ENCODE data around the gene SNTB2. TPM values are rescaled to one million over a fixed set of nuclear protein-coding genes. Genes with fewer than 3 reads are reported as not detected.

Gene SNTB2
- total RNA-seq, 4 donors from 2014 or later: 35.8 to 81.6 (median 57.8) TPM

- 0% methylated on average over 23 of the region's 76 CpGs for WGBS
- Histone ChIP-seq H3K27ac (peak overlapping the region; percentile 97), H3K4me1 (peaks cover 59% of the 10 kb centered on the region), H3K36me3 (no peaks in the 10 kb centered on the region), H3K4me3 (peak overlapping the region; percentile 87), H3K27me3 (no peaks in the 10 kb centered on the region), H3K9me3 (no peaks in the 10 kb centered on the region)
- DNase-seq (ENCODE audit: low spot score in 2 of 2): peak; percentile 81 to 84
- TF ChIP-seq, protein P1, sequence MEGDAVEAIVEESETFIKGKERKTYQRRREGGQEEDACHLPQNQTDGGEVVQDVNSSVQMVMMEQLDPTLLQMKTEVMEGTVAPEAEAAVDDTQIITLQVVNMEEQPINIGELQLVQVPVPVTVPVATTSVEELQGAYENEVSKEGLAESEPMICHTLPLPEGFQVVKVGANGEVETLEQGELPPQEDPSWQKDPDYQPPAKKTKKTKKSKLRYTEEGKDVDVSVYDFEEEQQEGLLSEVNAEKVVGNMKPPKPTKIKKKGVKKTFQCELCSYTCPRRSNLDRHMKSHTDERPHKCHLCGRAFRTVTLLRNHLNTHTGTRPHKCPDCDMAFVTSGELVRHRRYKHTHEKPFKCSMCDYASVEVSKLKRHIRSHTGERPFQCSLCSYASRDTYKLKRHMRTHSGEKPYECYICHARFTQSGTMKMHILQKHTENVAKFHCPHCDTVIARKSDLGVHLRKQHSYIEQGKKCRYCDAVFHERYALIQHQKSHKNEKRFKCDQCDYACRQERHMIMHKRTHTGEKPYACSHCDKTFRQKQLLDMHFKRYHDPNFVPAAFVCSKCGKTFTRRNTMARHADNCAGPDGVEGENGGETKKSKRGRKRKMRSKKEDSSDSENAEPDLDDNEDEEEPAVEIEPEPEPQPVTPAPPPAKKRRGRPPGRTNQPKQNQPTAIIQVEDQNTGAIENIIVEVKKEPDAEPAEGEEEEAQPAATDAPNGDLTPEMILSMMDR (IDR thresholded peaks at IDR 0.05): no peak
- TF ChIP-seq POLR2A (IDR thresholded peaks at IDR 0.05) (peak in 1 of 2 donors; percentile 19), POLR2AphosphoS5 (IDR thresholded peaks at IDR 0.05) (no peak), EP300 (IDR thresholded peaks at IDR 0.05) (no peak)
These were observed 677 bp downstream of the SNTB2 start for GRCh38 chr16:69187446-69188235.

DNA sequence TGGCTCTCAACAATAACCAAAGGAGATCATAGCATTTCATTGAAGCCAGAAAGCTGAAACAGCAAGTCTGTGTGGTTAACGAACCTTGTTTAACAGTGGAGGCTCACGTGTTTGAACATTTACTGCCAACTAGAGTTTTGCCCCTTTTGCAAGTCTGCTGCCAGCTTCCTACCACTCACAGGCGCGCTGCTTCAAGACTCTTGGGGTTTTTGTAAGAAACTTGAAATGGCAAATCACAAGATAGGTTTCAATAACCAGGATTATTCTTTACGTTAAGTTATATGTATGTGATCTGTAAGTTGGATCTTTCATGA is 1.2 kb downstream of the SNTB2 start:
- peak overlapping the region; percentile 87 for H3K4me3 ChIP-seq
- H3K9me3 ChIP-seq: no peaks in the 10 kb centered on the region
- peaks cover 54% of the 10 kb centered on the region for H3K4me1 ChIP-seq
- TF ChIP-seq, protein P1 (IDR thresholded peaks at IDR 0.05): no peak
- no peak for TF ChIP-seq EP300 (IDR thresholded peaks at IDR 0.05)
- TF ChIP-seq POLR2A (IDR thresholded peaks at IDR 0.05): no peak
- no peak for TF ChIP-seq POLR2AphosphoS5 (IDR thresholded peaks at IDR 0.05)
- H3K36me3 ChIP-seq: no peaks in the 10 kb centered on the region
- peak overlapping the region; percentile 97 for H3K27ac ChIP-seq
- WGBS: 0% methylated on average over 5 of the region's 5 CpGs
- no peaks in the 10 kb centered on the region for H3K27me3 ChIP-seq
- DNase-seq (ENCODE audit: low spot score in 2 of 2): peak in 1 of 2 donors; percentile 44

DNA sequence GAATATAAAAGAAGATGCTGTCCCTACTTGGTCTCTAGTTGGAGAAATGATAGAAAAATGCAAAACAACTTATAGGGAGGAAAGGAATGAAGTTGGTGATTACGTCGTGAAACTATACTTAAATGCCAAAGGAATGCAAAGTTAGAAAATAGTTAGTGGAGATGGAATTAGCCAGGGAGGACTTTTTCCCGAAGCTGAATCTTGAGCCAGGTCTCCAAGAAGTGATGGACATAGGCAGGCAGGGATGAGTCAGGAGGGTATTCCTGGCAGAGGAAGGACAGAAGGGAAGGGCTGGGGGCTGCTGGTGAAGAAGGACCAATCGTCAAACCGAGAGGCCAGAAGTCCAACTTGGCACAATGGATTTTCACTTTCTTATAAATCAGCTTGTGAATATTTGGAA is 1.8 kb downstream of the SNTB2 start:
- no peaks in the 10 kb centered on the region for H3K36me3 ChIP-seq
- peak overlapping the region; percentile 87 for H3K4me3 ChIP-seq
- 10% methylated on average over 5 of the region's 5 CpGs for WGBS
- DNase-seq (ENCODE audit: low spot score in 2 of 2): peak in 1 of 2 donors; percentile 20
- no peaks in the 10 kb centered on the region for H3K27me3 ChIP-seq
- H3K27ac ChIP-seq: no peak overlapping the region
- TF ChIP-seq POLR2AphosphoS5 (IDR thresholded peaks at IDR 0.05): no peak
- TF ChIP-seq, protein P1 (IDR thresholded peaks at IDR 0.05): no peak
- no peak for TF ChIP-seq POLR2A (IDR thresholded peaks at IDR 0.05)
- no peak for TF ChIP-seq EP300 (IDR thresholded peaks at IDR 0.05)
- no peaks in the 10 kb centered on the region for H3K9me3 ChIP-seq
- peaks cover 49% of the 10 kb centered on the region for H3K4me1 ChIP-seq

DNA sequence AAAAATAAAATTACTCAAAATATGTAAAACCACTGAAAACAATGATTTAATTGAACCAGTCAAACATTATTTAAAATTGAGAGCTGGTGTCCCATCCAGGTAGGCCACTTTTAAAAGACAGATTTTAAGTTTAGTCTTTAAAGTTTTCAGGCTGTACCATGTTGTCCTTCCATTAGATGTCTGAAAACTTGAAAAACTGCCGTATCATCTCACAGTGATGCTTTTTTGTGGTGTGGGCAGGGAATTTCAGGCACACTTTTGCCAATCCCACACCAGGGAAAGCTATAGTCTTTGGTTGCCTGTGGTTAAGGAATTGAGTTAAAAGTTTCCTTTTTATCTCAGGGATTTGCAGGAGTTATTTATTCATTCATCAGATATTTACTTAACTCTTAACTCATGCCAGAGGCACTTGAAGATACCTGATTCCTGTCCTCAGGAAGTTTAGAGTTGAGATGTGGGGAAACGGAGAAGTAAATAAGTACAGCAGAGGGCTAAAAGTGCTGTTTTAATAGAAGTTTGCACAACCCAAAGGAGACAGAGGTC is 3.2 kb downstream of the SNTB2 start:
- Histone ChIP-seq H3K9me3 (no peaks in the 10 kb centered on the region), H3K4me3 (no peak overlapping the region), H3K4me1 (peaks cover 56% of the 10 kb centered on the region), H3K27me3 (no peaks in the 10 kb centered on the region), H3K27ac (no peak overlapping the region), H3K36me3 (no peaks in the 10 kb centered on the region)
- 74% methylated on average over 2 of the region's 2 CpGs for WGBS
- no peak for DNase-seq (ENCODE audit: low spot score in 2 of 2)
- TF ChIP-seq EP300 (IDR thresholded peaks at IDR 0.05): no peak
- TF ChIP-seq, protein P1 (IDR thresholded peaks at IDR 0.05): no peak
- no peak for TF ChIP-seq POLR2AphosphoS5 (IDR thresholded peaks at IDR 0.05)
- no peak for TF ChIP-seq POLR2A (IDR thresholded peaks at IDR 0.05)

DNA sequence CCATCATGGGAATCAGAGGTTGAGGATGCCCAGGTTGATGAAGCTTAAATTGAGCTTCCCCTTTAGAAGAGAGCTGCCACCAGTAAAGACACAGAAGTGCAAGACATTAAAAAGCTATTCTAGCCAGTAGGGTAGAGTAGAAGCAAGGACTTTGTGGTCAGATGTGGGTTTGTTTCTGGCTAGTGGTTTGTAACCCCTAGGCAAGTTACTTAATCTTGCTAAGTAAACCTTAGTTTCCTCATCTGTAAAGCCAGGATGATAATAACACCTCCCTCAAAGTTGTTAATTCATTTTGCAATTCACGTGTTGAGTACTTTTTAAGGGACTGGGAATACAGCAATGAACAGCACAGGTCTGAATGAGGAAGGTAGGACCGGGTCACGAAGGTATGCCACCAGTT is 3.6 kb downstream of the SNTB2 start:
- no peak for DNase-seq (ENCODE audit: low spot score in 2 of 2)
- H3K4me1 ChIP-seq: peaks cover 60% of the 10 kb centered on the region
- no peaks in the 10 kb centered on the region for H3K27me3 ChIP-seq
- no peak overlapping the region for H3K27ac ChIP-seq
- 70% methylated on average over 3 of the region's 3 CpGs for WGBS
- H3K4me3 ChIP-seq: no peak overlapping the region
- H3K9me3 ChIP-seq: no peaks in the 10 kb centered on the region
- no peaks in the 10 kb centered on the region for H3K36me3 ChIP-seq
- no peak for TF ChIP-seq POLR2A (IDR thresholded peaks at IDR 0.05)
- TF ChIP-seq, protein P1 (IDR thresholded peaks at IDR 0.05): no peak
- TF ChIP-seq EP300 (IDR thresholded peaks at IDR 0.05): no peak
- no peak for TF ChIP-seq POLR2AphosphoS5 (IDR thresholded peaks at IDR 0.05)
